Inferior parietal cortex (tissue), 1 donor: ENCODE results near the gene MAP2K3.

Experiments
- DNase-seq: peaks from one replicate; pipeline ENCODE4 v3.0.0-alpha.2; 2016; ENCODE audit errors: extremely low spot score

Gene MAP2K3

GRCh38 chr17:21252796-21253645 lies 31.5 kb upstream of the MAP2K3 start, which contains the start of gene NATD1:
TSS of gene NATD1 (minus strand) at chr17:21253410. CDS start at chr17:21253264, 146 bp downstream.
- DNase-seq: peak; percentile 71

- DNase-seq: no peak
These were observed 30.7 kb upstream of the MAP2K3 start for GRCh38 chr17:21253646-21254441.

GRCh38 chr17:21258593-21258992 lies 25.9 kb upstream of the MAP2K3 start:
- no peak for DNase-seq

- no peak for DNase-seq
These were observed 22.1 kb upstream of the MAP2K3 start for GRCh38 chr17:21262259-21262993.

GRCh38 chr17:21263376-21263775 lies 21.1 kb upstream of the MAP2K3 start:
- DNase-seq: no peak

- DNase-seq: no peak
These were observed 15.8 kb upstream of the MAP2K3 start for GRCh38 chr17:21268596-21269188.

- DNase-seq: no peak
These were observed 15.1 kb upstream of the MAP2K3 start for GRCh38 chr17:21269394-21269793.

GRCh38 chr17:21271454-21272183 lies 12.9 kb upstream of the MAP2K3 start:
- DNase-seq: no peak

GRCh38 chr17:21272250-21272649 lies 12.3 kb upstream of the MAP2K3 start:
- DNase-seq: no peak

GRCh38 chr17:21272881-21273792 lies 11.4 kb upstream of the MAP2K3 start:
- no peak for DNase-seq

- DNase-seq: no peak
These were observed 9.4 kb upstream of the MAP2K3 start for GRCh38 chr17:21275047-21275578.

- DNase-seq: peak; percentile 93
These were observed 8.8 kb upstream of the MAP2K3 start for GRCh38 chr17:21275579-21276263.

- DNase-seq: no peak
These were observed 8.3 kb upstream of the MAP2K3 start for GRCh38 chr17:21276264-21276588.

GRCh38 chr17:21277332-21277731 lies 7.2 kb upstream of the MAP2K3 start:
- no peak for DNase-seq

GRCh38 chr17:21278450-21279197 lies 5.9 kb upstream of the MAP2K3 start:
- DNase-seq: no peak

GRCh38 chr17:21279198-21279535 lies 5.3 kb upstream of the MAP2K3 start:
- DNase-seq: no peak

GRCh38 chr17:21279582-21279981 lies 4.9 kb upstream of the MAP2K3 start:
- DNase-seq: no peak

GRCh38 chr17:21280081-21280518 lies 4.4 kb upstream of the MAP2K3 start:
- peak; percentile 87 for DNase-seq

GRCh38 chr17:21282231-21282630 lies 2.3 kb upstream of the MAP2K3 start:
- DNase-seq: no peak
